B cell (primary cell): ENCODE measurements around the gene DOK7. TPM values are rescaled to one million over a fixed set of nuclear protein-coding genes. Genes with fewer than 3 reads are reported as not detected.

Source experiments
- ATAC-seq: fragments of 200-7000 bp; cut with Tn5 transposase; one replicate; pipeline ENCODE4 v1.10.0; 2021; ENCODE audit warnings: low read depth, mild to moderate bottlenecking, moderate number of reproducible peaks, moderate library complexity
- CTCF ChIA-PET: fragments of 350-600 bp; sonication (Branson Sonifier 250); formaldehyde crosslinking; loops from one replicate; lab custom pipeline; 2021; ENCODE audit warnings: antibody characterized with exemption, inconsistent platforms; lab: Charles Lee
- POLR2A ChIA-PET: fragments of 350-600 bp; sonication (Branson Sonifier 250); formaldehyde crosslinking; loops from one replicate; lab custom pipeline; 2021; ENCODE audit warnings: antibody characterized with exemption; lab: Charles Lee
- DNase-seq: peaks from one replicate; pipeline ENCODE4 v3.0.0; 2013
- H2AFZ ChIP-seq: 2 replicates; pipeline ENCODE4 v1.6.1; 2012; ENCODE audit warnings: mild to moderate bottlenecking, low read depth, low read length; ENCODE audit not compliant: insufficient read depth, poor library complexity, severe bottlenecking
- H3K27ac ChIP-seq, 2 donors: 1 replicate in 1 of 2; 2 replicates in 1 of 2; pipeline ENCODE4 v1.5.1; 2012 to 2013; ENCODE audit warnings: low read length in 2 of 2, mild to moderate bottlenecking in 2 of 2, moderate library complexity in 1 of 2
- H3K27me3 ChIP-seq, 4 experiments: fragments of 200-600 bp in 1 of 4; sonication (generic) in 1 of 4; replicated peaks in 1 of 4; 1 replicate in 2 of 4; 2 replicates in 2 of 4; pipeline versions ENCODE4 v1.6.1 to v1.7.0; 2013 to 2016; ENCODE audit warnings: low read length in 3 of 4, mild to moderate bottlenecking in 2 of 4, mixed read lengths in 1 of 4, moderate library complexity in 1 of 4; ENCODE audit not compliant: insufficient read depth in 4 of 4, control insufficient read depth in 3 of 4; ENCODE audit errors: control extremely low read depth in 1 of 4
- H3K36me3 ChIP-seq, 2 experiments: replicated peaks in 1 of 2; 1 replicate in 1 of 2; 2 replicates in 1 of 2; pipeline versions ENCODE4 v1.6.1 to v1.7.1; 2013; ENCODE audit warnings: low read length in 1 of 2; ENCODE audit not compliant: insufficient read depth in 2 of 2, control insufficient read depth in 1 of 2; ENCODE audit errors: control extremely low read depth in 1 of 2, extremely low read depth in 1 of 2
- H3K4me1 ChIP-seq, 2 donors: fragments of 200-600 bp in 1 of 2; sonication (generic) in 1 of 2; 1 replicate in 1 of 2; 2 replicates in 1 of 2; pipeline versions ENCODE4 v1.5.1 to v1.6.1; 2013 to 2017; ENCODE audit warnings: low read length in 2 of 2; ENCODE audit not compliant: control insufficient read depth in 2 of 2, insufficient read depth in 2 of 2
- H3K4me2 ChIP-seq: replicated peaks from 2 replicates; pipeline ENCODE3; 2012; ENCODE audit warnings: mild to moderate bottlenecking, low read depth, low read length; ENCODE audit not compliant: poor library complexity, severe bottlenecking
- H3K4me3 ChIP-seq, 5 experiments: fragments of 200-600 bp in 1 of 5; sonication (generic) in 1 of 5; 1 replicate in 3 of 5; 2 replicates in 2 of 5; pipeline versions ENCODE4 v1.5.1 to v1.7.0; 2011 to 2016; ENCODE audit warnings: low read length in 4 of 5, mild to moderate bottlenecking in 4 of 5, low read depth in 2 of 5, control low read depth in 1 of 5, moderate library complexity in 1 of 5; ENCODE audit not compliant: insufficient read depth in 1 of 5; ENCODE audit errors: control extremely low read depth in 1 of 5, extremely low read depth in 1 of 5
- H3K79me2 ChIP-seq: fragments of 200-600 bp; sonication (generic); one replicate; pipeline ENCODE4 v1.6.0; 2016; ENCODE audit warnings: low read length; ENCODE audit not compliant: control insufficient read depth, insufficient read depth
- H3K9ac ChIP-seq: fragments of 200-600 bp; sonication (generic); 2 replicates; pipeline ENCODE4 v1.6.1; 2017; ENCODE audit warnings: mild to moderate bottlenecking, low read length, moderate library complexity
- H3K9me3 ChIP-seq, 3 donors: one replicate each; pipeline versions ENCODE4 v1.6.1 to v1.7.1; 2013; ENCODE audit warnings: low read length in 2 of 3; ENCODE audit not compliant: control insufficient read depth in 2 of 3, insufficient read depth in 1 of 3; ENCODE audit errors: control extremely low read depth in 1 of 3
- H4K20me1 ChIP-seq: 2 replicates; pipeline ENCODE4 v1.6.0; 2012; ENCODE audit warnings: mild to moderate bottlenecking, low read length; ENCODE audit not compliant: insufficient read depth, control insufficient read depth, poor library complexity, severe bottlenecking
- H3K27ac Mint-ChIP-seq: one replicate; pipeline ENCODE4 v1.8.0; 2021; ENCODE audit warnings: mixed read lengths
- H3K27me3 Mint-ChIP-seq: one replicate; pipeline ENCODE4 v1.8.0; 2021; ENCODE audit warnings: mixed read lengths
- H3K4me1 Mint-ChIP-seq: one replicate; pipeline ENCODE4 v1.8.0; 2021; ENCODE audit warnings: mixed read lengths
- H3K4me3 Mint-ChIP-seq: one replicate; pipeline ENCODE4 v1.8.0; 2021; ENCODE audit warnings: mixed read lengths
- H3K9me3 Mint-ChIP-seq: one replicate; pipeline ENCODE4 v1.8.0; 2022; ENCODE audit warnings: mixed read lengths; ENCODE audit not compliant: insufficient read depth
- CTCF ChIP-seq: fragments of 200-600 bp; IDR thresholded peaks from one replicate; pipeline ENCODE4 v1.8.0; 2022; ENCODE audit warnings: antibody characterized with exemption, mild to moderate bottlenecking
- EZH2 ChIP-seq: IDR thresholded peaks from 2 replicates; pipeline ENCODE4 v1.6.1; 2012; ENCODE audit warnings: borderline replicate concordance, low read depth, mild to moderate bottlenecking, moderate library complexity, low read length; ENCODE audit not compliant: insufficient read depth, poor library complexity, severe bottlenecking
- WGBS: methylation state at CpG from one replicate; pipeline ENCODE4 v1.1.5; 2013; ENCODE audit warnings: missing lambda C conversion rate; ENCODE audit not compliant: insufficient coverage; 5-methylcytosine and 5-hydroxymethylcytosine counted together
- intact Hi-C: fragments of 100-400 bp; cut with micrococcal nuclease; formaldehyde crosslinking; loops from one replicate; pipeline ENCODE4 v1.10.0; 2022
- polyA plus RNA-seq: library from polyadenylated mRNA; depleted of rRNA; stranded (reverse); fragments of >200 nt; gene quantifications from 2 replicates; pipeline ENCODE4 v1.2.3, GENCODE V29; 2012
- total RNA-seq, 2 donors: library from RNA; stranded (reverse); fragments of 120-200 nt in 1 of 2; gene quantifications; 1 replicate in 1 of 2; 2 replicates in 1 of 2; pipeline versions ENCODE4 v1.2.3 to v1.2.4, GENCODE V29; 2013 to 2022

The DOK7 gene
- total and polyA plus RNA-seq, 2 donors (not counting 1 experiment from before 2014, with no cell fraction given) = 24.1 to 24.8 TPM

GRCh38 chr4:3445829-3446545 lies 17.1 kb upstream of the DOK7 start:
- no peaks in the 10 kb centered on the region for H3K4me1 Mint-ChIP-seq
- CTCF ChIA-PET = interaction anchor here (6.4 kb wide), 1 partner anchor 100 kb away, joined by 56 read pairs; no protein-coding TSS in a partner anchor

More at GRCh38 chr4:3445829-3446545, 17.1 kb upstream of the DOK7 start:
- H3K4me1 ChIP-seq = peaks cover 0 to 10% of the 10 kb centered on the region in 2 donors
- H2AFZ ChIP-seq = no peak overlapping the region
- H3K79me2 ChIP-seq = no peaks in the 10 kb centered on the region
- intact Hi-C loops = loop anchor here (10.0 kb wide), 1 partner anchor 241 kb away; no protein-coding TSS in a partner anchor
- H3K4me2 ChIP-seq = no peak overlapping the region
- 92% methylated on average over 28 of the region's 34 CpGs for WGBS
- H3K27me3 ChIP-seq = peaks cover 0 to 5% (median 0%) of the 10 kb centered on the region in 4 experiments
- no peak overlapping the region for H3K4me3 Mint-ChIP-seq
- H3K27me3 Mint-ChIP-seq = peaks cover 5% of the 10 kb centered on the region
- TF ChIP-seq CTCF = no peak
- no peak for TF ChIP-seq EZH2
- no peaks in the 10 kb centered on the region for H3K9me3 Mint-ChIP-seq
- POLR2A ChIA-PET = interaction anchor here (0.5 kb wide), 1 partner anchor 93 kb away, joined by 3 read pairs; no protein-coding TSS in a partner anchor
- no peaks in the 10 kb centered on the region for H4K20me1 ChIP-seq
- no peak overlapping the region for H3K4me3 ChIP-seq
- no peak overlapping the region for H3K27ac Mint-ChIP-seq
- H3K36me3 ChIP-seq = no peaks in the 10 kb centered on the region
- H3K27ac ChIP-seq = no peak overlapping the region
- DNase-seq (no peak), ATAC-seq (no peak)
- no peaks in the 10 kb centered on the region for H3K9me3 ChIP-seq
- H3K9ac ChIP-seq = no peak overlapping the region
